Ovary (tissue), 3 donors: Measurements from ENCODE around the gene OR1A1.
"Not testable (repeated sequence)": the region's sequence is repeated elsewhere in the genome, so short reads cannot be mapped to it uniquely, and the experiment has no call there.

Source experiments
- EP300 ChIP-seq: sonication (generic); formaldehyde crosslinking; IDR thresholded peaks from one replicate; pipeline ENCODE4 v1.6.1; 2017; ENCODE audit warnings: antibody characterized with exemption
- POLR2A ChIP-seq: fragments of 450-650 bp; IDR thresholded peaks from one replicate; pipeline ENCODE4 v1.6.1; 2017; ENCODE audit warnings: antibody characterized with exemption, mild to moderate bottlenecking, moderate library complexity
- TF ChIP-seq, protein P1 (sequence below), 3 donors: fragments of 450-650 bp in 2 of 3; fragments of 200-600 bp in 1 of 3; IDR thresholded peaks; one replicate each; pipeline versions ENCODE4 v1.5.1 to v1.8.0; 2016 to 2022; ENCODE audit warnings: antibody characterized with exemption in 3 of 3, mild to moderate bottlenecking in 1 of 3
- donor health status: DM: no; HTN: no; CAD: no.

DNA sequence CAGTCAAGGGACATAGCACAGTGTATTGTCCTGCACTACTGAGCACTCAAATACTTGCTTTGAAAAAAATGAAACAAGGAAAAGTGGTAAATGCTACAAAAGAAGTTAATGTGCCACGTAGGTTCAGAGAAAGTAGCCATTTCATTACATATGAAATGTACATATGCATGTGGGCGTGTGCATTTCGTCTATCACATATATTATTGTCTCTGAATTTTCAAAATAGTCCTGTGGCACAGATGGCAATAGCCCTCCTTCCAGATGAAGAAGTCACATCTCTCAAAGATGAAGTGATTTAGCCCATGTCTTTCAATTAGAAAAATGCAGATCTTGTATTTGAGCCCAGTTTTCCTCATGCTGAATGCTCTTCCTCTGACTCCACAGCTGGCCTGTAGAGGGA lies 12.5 kb downstream of the OR1A1 start:
- TF ChIP-seq, protein P1, sequence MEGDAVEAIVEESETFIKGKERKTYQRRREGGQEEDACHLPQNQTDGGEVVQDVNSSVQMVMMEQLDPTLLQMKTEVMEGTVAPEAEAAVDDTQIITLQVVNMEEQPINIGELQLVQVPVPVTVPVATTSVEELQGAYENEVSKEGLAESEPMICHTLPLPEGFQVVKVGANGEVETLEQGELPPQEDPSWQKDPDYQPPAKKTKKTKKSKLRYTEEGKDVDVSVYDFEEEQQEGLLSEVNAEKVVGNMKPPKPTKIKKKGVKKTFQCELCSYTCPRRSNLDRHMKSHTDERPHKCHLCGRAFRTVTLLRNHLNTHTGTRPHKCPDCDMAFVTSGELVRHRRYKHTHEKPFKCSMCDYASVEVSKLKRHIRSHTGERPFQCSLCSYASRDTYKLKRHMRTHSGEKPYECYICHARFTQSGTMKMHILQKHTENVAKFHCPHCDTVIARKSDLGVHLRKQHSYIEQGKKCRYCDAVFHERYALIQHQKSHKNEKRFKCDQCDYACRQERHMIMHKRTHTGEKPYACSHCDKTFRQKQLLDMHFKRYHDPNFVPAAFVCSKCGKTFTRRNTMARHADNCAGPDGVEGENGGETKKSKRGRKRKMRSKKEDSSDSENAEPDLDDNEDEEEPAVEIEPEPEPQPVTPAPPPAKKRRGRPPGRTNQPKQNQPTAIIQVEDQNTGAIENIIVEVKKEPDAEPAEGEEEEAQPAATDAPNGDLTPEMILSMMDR (IDR thresholded peaks at IDR 0.05) = not testable (repeated sequence)
- not testable (repeated sequence) for TF ChIP-seq POLR2A, EP300
